HG03571 (cell line): Measurements from ENCODE around the gene RASAL2.
A peak's percentile ranks its signal among the peaks of the same experiment; 100 is the strongest.
"Not testable (repeated sequence)": the region's sequence is repeated elsewhere in the genome, so short reads cannot be mapped to it uniquely, and the experiment has no call there.

Experiments
- ATAC-seq: cut with Tn5 transposase; IDR thresholded peaks from one replicate; pipeline ENCODE4 v1.9.1; 2021; ENCODE audit not compliant: unreplicated experiment

The RASAL2 gene

DNA sequence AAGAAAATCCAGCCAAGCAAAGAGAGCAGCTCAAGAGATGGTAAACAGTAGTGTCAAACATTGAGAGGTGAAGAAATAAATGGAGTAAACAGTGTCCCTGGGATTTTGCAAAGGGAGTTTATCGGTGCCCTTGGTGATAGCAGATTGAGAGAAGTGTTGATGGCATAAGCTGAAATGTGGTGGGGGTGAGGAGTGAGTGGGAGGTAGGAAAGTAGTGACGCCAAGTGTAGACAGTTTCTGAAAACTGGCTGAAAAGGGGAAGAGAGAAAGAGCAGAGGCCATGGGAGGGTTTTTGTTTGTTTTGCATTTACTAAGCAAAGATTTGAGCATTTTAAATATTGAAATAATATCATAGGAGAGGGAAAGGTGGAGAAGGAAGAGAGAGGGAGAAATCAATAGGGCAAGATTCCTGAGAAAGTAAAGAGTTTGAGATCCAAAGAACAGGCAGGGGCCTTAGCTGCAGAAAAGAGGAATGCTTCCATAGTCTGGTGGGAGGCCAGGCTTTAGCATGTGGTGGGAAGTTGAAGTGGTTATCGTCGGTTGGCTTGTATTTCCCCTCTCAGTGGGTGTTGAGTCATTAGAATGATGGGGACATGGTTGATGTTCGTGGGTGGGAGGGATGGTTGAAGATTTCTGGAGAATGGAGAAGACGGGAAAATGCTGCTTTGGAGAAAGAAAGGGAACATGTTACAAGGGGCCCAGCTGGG is 26.8 kb upstream of the RASAL2 start:
- peak; percentile 88 for ATAC-seq

DNA sequence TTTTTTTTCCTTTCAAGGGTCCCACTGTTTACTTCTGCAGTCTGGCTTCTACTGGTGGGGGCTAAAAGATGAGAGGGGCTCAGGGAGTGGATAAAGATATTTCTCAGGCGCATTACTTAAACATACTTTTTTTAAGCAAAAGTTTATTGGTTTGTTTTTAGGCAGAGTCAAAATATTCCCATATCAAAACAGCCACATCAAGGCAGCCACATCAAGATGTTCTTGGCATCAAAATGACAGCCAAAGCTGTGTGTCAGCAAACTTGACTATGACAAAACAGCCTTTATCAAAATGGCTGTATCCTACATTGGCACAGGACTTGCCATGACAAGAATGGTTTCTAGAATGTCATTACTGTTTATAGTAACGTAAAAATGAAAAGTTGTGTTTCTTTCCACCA is 22.1 kb upstream of the RASAL2 start:
- ATAC-seq: no peak

DNA sequence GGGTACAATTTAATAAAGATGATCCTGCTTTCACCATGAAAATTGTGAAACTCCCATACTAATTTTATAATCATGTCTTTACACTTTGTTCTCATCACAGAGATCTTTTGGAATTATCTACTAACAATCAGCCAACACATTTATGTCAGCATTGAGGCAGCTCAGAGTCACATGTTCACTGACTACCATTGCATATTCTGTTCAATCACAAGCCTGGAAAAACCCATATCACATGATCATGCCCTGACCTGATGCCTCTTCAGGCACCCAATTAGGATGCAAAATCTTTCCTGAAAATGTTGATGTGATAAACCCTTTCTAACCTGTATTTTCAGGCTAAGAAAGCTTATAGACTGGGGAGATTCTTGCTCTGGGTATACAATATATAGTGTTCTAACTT is 21.6 kb upstream of the RASAL2 start:
- ATAC-seq: no peak

DNA sequence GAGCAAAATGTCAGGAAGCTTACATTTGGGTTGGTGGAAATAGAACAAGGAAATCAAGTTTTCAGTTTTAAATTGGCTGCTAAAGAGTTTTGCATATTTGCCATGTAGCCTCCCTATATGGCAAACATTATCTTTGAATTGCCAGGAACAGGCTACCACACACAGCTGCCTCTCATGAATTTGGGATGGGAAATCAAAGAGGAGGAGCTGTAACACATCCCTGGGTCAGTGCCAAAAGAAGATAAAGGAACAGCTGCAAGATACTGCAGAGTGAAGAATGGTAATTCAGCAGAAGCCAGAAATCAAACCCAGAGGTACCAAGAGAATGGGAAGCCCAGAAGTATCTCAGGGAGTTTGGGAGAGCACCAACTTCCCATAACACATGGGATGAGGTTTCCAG is 18.6 kb upstream of the RASAL2 start:
- no peak for ATAC-seq

DNA sequence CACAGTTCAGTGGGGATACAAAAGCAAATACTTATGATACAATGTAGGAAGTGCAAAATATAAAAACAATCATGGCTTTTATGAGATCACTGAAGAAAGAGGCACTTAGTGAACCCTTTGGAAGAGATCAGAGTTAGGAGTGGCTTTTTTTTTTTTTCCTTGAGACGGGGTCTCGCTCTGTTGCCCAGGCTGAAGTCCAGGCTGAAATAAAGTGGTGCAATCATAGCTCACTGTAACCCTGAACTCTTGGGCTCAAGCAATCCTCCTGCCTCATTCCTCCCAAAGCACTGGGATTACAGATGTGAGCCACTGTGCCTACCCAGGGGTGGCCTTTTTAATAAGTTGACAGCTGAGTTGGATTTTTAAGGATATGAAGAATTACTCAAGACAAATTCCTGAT is 17.3 kb upstream of the RASAL2 start:
- ATAC-seq: no peak

DNA sequence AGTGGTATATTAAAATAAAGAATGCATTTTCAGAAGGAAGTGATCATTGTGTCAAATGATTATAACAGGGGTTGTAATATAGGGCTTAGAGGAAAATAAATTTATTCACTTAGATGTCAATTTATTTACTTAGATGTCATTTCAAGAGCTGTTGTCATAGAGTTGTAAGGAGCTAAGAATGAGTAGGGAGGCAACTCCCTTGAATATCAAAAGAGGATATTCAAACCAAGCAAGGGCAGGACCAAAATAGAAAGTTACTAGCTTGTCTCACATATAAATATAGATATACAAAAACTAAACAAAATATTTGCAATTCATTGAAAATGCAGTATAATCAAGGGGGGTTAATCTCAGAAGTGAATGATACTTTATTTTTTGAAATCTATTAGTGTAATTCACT is 16.0 kb upstream of the RASAL2 start:
- ATAC-seq: no peak

DNA sequence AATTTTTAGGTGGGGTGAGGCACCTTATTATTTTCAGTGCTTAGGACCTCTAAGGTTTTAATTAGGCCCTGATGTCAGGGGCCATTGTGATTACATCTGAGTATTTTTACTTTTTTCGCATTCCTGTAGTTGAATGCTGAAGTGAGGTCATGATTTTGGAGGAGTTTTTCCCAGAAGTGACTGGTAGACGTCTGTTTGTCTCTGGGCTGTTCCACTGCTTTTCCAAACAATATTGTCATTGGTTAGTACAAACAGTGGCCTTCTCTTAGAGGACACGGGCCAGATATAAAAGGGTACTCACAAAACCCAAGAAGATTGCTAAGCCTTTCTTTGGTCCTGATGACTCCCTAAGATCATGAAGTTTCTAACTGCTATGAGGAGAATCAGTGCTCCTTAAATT is 7.6 kb upstream of the RASAL2 start:
- no peak for ATAC-seq

DNA sequence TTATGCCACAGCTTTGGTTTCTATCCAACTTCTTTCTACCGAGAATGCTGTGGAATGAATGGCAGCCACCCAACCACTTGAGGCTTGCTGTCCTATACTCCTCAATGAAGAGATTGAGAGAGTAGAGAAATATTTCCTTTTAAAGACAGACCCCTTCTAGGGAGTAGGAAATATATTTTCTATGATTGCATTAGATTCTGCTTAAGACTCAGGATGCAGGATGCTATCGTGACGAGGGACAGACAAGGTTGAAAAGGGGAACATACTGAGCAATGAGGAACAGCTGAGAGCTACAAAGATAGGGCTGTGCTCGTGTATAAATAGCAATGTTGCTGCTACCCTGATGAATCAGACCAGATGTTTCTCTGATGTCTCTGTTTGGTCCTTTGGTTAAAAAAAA is 7.1 kb upstream of the RASAL2 start:
- no peak for ATAC-seq

DNA sequence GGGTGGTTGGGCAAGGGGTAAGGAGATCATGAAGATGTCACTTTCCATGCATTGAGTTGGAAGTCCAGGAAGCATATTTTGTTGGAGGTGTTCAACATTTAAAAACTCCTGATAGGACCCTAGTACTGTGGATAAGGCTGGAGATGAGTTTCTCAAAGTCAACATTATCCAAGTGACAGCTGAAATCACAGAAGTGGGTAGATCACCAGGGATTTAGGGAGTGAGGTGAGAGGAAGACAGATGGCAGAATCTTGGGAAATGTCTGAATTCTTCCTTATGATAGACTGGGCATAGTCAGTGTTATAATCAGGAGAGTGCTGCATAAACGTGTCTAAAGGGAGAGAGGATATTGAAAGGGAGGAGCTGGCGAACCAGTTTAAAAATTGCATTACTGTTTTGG is 5.3 kb upstream of the RASAL2 start:
- ATAC-seq: no peak

DNA sequence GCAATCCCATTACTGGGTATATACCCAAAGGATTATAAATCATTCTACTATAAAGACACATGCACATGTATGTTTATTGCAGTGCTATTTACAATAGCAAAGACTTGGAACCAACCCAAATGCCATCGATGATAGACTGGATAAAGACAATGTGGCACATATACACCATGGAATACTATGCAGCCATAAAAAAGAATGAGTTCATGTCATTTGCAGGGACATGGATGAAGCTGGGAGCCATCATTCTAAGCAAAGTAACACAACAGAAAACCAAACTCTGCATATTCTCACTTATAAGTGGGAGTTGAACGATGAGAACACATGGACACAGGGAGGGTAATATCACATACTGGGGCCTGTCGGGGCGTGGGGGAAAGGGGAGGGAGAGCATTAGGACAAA is 2.5 kb upstream of the RASAL2 start:
- not testable (repeated sequence) for ATAC-seq

DNA sequence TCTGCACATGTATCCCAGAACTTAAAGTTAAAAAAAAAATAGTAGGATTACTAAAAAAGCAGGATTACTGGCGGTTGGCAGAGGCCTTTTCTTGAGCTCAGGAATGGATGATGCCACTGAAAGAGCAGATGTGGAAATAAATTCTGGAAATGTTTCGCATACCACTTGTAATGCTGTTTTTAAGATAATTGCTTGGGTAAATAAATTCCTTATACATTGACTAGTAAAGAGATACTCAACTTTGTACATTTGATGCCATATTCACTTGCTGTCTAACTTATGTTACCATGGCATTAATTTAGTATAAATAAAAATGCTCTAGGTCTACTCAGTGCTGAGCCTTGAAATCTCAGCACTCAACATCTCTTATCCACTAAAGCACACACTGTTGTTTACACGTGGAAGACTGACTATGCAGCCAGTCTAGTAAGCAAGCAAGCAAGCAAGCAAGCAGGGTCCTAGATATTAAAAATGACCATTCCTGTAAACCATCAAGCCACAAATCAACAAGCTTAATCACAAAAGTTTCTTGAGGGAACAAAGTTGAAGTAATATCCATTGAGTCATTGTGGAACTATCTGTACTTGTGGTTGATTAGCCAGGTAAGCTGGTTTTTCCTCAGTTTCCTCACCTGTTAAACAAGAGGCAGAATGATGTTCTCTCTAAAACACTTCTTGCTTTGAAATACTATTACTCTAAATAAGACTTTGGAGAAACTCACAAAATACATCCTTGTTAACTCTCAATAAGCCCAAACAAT is 1.7 kb upstream of the RASAL2 start:
- no peak for ATAC-seq

DNA sequence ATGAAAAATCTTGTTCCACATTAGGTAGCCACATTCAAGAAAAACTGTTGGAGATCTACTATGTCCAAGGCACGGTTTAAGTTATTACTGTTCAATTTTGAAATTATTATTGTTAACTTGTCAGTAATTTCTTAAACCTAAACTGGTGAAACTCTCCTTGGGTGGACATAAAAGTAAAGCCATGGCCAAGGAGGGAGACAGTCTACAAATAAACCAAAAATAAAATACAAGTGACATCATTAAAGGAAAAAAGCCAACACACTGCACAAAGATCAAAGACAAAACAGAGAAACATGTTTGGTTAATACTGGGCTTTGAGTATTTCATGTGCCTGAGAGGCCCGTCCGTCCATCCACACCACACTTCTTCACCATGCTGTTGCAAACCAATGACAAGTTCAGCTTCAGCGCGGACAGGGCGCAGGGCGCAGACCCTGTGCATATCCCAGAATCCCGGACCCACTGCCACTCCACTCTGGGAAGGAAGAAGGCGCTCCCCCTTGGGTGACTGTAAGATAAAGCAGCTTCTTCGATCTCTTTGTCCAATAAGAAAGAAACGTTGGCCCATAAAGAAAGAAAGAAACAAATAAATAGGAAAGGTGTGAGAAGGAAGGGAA is 918 bp upstream of the RASAL2 start:
- no peak for ATAC-seq

DNA sequence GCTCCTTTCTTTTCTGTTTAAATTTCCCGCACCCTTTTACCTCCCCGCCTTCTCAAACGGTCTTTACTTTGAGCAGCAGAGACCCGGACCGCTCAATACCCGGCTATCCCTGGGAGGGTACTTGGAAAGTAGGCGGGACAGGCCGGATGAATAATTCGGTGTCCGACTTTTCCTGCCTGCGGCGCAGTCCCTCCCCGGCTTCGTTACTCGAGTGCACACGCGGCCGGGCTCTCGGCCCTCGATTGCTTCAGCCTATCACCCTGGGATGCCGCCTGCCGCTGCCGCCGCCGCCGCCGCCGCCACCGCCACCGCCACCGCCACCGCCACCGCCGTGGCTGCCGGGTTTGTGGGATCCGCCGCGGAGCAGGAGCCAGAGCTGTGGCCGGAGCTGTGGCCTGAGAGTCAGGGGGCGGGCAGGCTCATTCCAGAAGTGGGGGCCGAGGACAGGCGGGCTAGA is 382 bp upstream of the RASAL2 start:
- ATAC-seq: peak; percentile 74

DNA sequence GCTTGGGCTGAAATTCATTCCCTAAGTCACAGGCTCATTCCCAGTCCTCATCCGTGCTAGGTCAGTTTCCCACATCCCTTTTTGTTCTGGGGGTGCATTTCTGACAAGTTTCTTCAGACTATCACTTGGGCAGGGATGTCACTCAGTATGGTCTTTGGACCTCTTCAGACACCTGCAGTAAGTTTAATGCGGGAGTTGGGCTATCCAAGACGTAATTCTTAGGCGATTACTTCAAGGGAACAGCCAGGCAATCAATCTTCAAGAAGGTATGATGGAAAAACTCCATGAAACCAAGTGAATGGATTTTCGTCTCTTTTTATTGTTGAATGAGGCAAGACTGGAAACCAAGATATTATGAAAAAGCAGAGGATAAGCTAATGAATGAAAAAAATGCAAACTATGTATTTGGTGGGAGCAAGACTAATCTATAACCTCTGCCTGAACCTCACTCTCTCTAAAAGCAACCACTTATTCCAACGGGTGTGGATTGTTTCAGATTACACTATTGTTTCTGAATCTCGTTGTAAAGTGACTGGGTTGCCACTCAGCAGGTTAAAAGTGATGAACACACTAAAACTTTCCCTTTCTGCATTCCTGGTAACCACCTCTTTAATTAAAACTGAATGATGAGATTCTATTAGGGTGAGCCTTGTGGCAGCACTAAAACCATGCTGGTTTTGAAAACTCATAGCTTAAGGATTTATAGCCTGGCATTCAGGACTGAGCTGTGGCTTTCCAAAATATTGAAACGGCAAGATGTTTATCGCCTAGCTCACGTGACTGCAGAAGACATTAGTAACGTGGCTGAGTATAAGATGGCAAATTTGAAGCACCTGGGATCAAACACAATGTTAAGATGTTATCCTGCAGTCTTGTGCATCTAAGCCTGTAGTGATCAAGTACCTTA is 1.1 kb downstream of the RASAL2 start:
- ATAC-seq: no peak

DNA sequence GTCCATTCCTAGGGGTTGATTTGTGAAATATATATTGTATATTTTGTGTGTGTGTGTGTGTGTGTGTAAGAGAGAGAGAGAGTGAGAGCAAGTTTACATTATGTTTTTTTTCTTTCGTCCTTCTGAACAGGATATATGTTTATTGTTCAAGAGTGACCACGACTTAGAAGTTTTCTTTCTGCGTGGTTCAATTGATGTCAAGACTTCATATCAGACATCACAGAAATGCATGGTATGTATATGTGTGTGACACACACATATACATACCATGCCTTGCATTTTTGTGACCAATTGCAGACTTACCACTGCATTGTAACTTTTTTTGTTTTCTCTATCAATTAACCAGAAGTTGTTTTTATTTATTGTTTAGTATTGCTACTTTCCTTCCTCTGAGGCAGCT is 2.5 kb downstream of the RASAL2 start:
- no peak for ATAC-seq

DNA sequence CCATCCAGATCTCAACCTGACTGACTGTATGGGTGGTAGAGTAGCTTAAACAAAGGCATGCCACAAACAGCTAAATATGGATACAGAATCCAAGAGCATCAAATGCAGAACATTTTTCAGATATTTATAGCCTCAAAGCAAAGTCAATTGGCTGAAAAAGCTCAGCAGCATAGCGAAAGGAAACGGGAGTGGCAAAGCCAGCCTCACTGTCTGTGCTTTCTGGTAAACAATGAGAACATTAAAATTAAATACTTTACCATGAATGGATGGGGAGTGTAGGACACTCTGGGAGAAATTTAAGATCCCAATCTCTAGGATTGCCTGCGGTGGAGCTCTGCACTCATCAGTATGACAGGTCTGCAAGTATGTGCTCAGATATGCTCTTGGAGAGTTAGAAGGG is 4.4 kb downstream of the RASAL2 start:
- ATAC-seq: no peak

DNA sequence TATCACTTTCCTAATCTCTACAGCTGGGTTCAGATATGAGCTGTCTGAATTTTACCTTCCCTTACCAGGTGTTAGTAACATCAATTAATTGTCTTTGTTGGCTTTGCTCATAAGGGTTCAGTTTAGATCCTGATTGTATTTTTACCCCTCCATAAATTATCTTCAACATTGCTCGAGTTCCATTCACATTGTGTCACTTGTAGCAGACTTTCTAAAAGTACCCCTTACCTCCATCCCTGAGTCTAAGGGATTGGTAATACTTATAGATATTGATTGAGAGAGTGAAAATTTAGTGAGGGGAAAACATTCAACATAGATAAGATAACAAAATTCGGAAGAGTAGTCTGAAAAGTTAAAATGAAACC is 7.3 kb downstream of the RASAL2 start:
- no peak for ATAC-seq

DNA sequence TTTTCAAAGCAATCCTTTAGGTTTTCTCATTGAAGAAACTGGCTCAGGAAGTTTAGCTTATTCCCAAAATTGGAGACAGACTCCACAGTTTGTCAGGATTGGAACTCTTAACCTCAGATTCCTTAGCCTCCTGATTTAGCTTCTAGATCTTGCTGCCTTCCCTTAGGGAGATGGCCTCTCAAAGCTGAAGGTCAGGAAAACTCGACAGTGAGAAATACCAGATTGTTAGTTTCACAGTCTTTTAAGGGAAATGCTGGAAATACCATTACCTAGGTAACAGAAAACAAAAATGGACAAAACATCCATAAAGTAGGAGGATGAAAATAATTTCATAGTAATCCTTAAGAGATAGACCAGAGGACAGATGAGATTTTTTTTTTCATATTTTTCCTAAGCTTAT is 7.8 kb downstream of the RASAL2 start:
- no peak for ATAC-seq

DNA sequence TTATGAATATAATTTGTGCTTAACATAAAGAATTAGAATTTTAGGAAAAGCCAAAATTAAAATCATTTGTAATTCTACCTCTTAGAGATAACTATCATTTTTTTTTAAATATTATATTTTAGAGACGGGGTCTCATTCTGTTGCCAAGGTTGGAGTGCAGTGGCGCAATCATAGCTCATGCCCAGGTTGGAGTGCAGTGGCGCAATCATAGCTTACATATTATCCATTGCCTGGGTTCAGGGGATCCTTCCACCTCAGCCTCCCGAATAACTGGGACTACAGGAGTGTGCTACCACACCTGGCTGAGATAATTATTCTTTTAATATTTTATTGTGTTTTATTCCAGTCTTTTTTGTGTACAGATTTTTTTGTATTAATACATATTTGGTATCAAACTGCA is 8.3 kb downstream of the RASAL2 start:
- ATAC-seq: no peak

DNA sequence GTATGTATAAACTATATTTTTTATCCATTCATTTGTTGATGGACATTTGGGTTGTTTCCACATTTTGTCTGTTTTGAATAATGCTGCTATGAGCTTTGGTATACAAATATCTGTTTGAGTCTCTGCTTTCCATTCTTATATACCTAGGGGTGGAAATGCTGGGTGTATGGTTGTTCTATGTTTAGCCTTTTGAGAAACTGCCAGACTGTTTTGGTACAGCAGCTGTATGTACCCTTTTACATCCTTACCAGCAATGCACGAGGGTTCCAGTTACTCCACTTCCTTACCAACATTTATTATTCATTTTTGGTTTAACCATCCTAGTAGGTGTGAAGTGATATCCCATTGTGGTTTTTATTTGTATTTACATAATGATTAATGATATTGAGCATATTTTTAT is 13.9 kb downstream of the RASAL2 start:
- no peak for ATAC-seq
